ENCODE results near the gene OR52R1.

The OR52R1 gene

GRCh38 chr11:4804280-4804679, at the start of gene OR52R1:
TSS of gene OR52R1 (minus strand) at chr11:4804380. CDS start at chr11:4804380, 0 bp downstream.
- H3K4me3 Mint-ChIP-seq = no peak within 1 kb of the TSS
- no peak for TF ChIP-seq CTCF (IDR thresholded peaks at IDR 0.05; ENCODE audit: unreplicated experiment in 3 of 3)
- H3K36me3 Mint-ChIP-seq (ENCODE audit: low read depth) = no peaks in the 10 kb centered on the region
- H3K9me3 Mint-ChIP-seq = no peaks in the 10 kb centered on the region
- no peaks in the 10 kb centered on the region for H3K4me1 Mint-ChIP-seq
- H3K27ac Mint-ChIP-seq = no peak within 1 kb of the TSS
- no peaks in the 10 kb centered on the region for H3K27me3 Mint-ChIP-seq (ENCODE audit: low read depth)

- H3K36me3 Mint-ChIP-seq (ENCODE audit: low read depth) = no peaks in the 10 kb centered on the region
- no peaks in the 10 kb centered on the region for H3K4me1 Mint-ChIP-seq
- H3K27me3 Mint-ChIP-seq (ENCODE audit: low read depth) = no peaks in the 10 kb centered on the region
- no peak overlapping the region for H3K27ac Mint-ChIP-seq
- H3K4me3 Mint-ChIP-seq = no peak overlapping the region
- H3K9me3 Mint-ChIP-seq = peaks cover 12% of the 10 kb centered on the region
- TF ChIP-seq CTCF (IDR thresholded peaks at IDR 0.05; ENCODE audit: unreplicated experiment in 3 of 3) = no peak
These were observed 46.9 kb upstream of the OR52R1 start for GRCh38 chr11:4851033-4851432.

- Mint-ChIP-seq H3K4me3 (no peak within 1 kb of the TSS), H3K9me3 (peaks cover 8% of the 10 kb centered on the region)
These were observed 44.8 kb upstream of the OR52R1 start, which contains the start of gene OR51S1 for GRCh38 chr11:4848908-4849532. TSS of gene OR51S1 (minus strand) at chr11:4849208. CDS start at chr11:4849208, 0 bp downstream.

GRCh38 chr11:4839851-4840549, 35.8 kb upstream of the OR52R1 start:
- H3K27ac Mint-ChIP-seq = no peak overlapping the region
- no peak for TF ChIP-seq CTCF (IDR thresholded peaks at IDR 0.05; ENCODE audit: unreplicated experiment in 3 of 3)
- H3K4me3 Mint-ChIP-seq = no peak overlapping the region
- H3K9me3 Mint-ChIP-seq = peaks cover 10% of the 10 kb centered on the region
- no peaks in the 10 kb centered on the region for H3K27me3 Mint-ChIP-seq (ENCODE audit: low read depth)
- H3K4me1 Mint-ChIP-seq = no peaks in the 10 kb centered on the region
- no peaks in the 10 kb centered on the region for H3K36me3 Mint-ChIP-seq (ENCODE audit: low read depth)

More at GRCh38 chr11:4848908-4849532, 44.8 kb upstream of the OR52R1 start, which contains the start of gene OR51S1:
- Mint-ChIP-seq H3K27me3 (ENCODE audit: low read depth) (no peaks in the 10 kb centered on the region), H3K36me3 (ENCODE audit: low read depth) (no peaks in the 10 kb centered on the region), H3K27ac (no peak within 1 kb of the TSS), H3K4me1 (no peaks in the 10 kb centered on the region)
- no peak for TF ChIP-seq CTCF (IDR thresholded peaks at IDR 0.05; ENCODE audit: unreplicated experiment in 3 of 3)

GRCh38 chr11:4830909-4831308, 26.7 kb upstream of the OR52R1 start:
- Mint-ChIP-seq H3K4me1 (no peaks in the 10 kb centered on the region), H3K9me3 (no peaks in the 10 kb centered on the region), H3K36me3 (ENCODE audit: low read depth) (no peaks in the 10 kb centered on the region), H3K27me3 (ENCODE audit: low read depth) (no peaks in the 10 kb centered on the region), H3K4me3 (no peak overlapping the region), H3K27ac (no peak overlapping the region)
- TF ChIP-seq CTCF (IDR thresholded peaks at IDR 0.05; ENCODE audit: unreplicated experiment in 3 of 3) = no peak

Data from nephron (organoid).